GM12864 (cell line): ENCODE results near the gene TBC1D9.

Experiments used
- DNase-seq: peaks from one replicate; pipeline ENCODE4 v3.0.0-alpha.2; 2011; ENCODE audit warnings: low read depth
- H3K4me3 ChIP-seq: 2 replicates; pipeline ENCODE4 v1.5.1; 2011; ENCODE audit warnings: mild to moderate bottlenecking, low read depth, low read length, control low read depth
- TF ChIP-seq, protein P1 (sequence below): IDR thresholded peaks from 2 replicates; pipeline ENCODE4 v1.5.1; 2011; ENCODE audit warnings: low read depth, mild to moderate bottlenecking, moderate library complexity, low read length, control low read depth, inconsistent platforms; ENCODE audit errors: missing control alignments

Gene TBC1D9

GRCh38 chr4:140688711-140689598, 67.2 kb downstream of the TBC1D9 start:
- H3K4me3 ChIP-seq = no peak overlapping the region
- DNase-seq = no peak
- TF ChIP-seq, protein P1, sequence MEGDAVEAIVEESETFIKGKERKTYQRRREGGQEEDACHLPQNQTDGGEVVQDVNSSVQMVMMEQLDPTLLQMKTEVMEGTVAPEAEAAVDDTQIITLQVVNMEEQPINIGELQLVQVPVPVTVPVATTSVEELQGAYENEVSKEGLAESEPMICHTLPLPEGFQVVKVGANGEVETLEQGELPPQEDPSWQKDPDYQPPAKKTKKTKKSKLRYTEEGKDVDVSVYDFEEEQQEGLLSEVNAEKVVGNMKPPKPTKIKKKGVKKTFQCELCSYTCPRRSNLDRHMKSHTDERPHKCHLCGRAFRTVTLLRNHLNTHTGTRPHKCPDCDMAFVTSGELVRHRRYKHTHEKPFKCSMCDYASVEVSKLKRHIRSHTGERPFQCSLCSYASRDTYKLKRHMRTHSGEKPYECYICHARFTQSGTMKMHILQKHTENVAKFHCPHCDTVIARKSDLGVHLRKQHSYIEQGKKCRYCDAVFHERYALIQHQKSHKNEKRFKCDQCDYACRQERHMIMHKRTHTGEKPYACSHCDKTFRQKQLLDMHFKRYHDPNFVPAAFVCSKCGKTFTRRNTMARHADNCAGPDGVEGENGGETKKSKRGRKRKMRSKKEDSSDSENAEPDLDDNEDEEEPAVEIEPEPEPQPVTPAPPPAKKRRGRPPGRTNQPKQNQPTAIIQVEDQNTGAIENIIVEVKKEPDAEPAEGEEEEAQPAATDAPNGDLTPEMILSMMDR = no peak

- TF ChIP-seq, protein P1 = no peak
- DNase-seq = no peak
- H3K4me3 ChIP-seq = no peak overlapping the region
Observed at GRCh38 chr4:140686796-140687195, 69.4 kb downstream of the TBC1D9 start.

DNA sequence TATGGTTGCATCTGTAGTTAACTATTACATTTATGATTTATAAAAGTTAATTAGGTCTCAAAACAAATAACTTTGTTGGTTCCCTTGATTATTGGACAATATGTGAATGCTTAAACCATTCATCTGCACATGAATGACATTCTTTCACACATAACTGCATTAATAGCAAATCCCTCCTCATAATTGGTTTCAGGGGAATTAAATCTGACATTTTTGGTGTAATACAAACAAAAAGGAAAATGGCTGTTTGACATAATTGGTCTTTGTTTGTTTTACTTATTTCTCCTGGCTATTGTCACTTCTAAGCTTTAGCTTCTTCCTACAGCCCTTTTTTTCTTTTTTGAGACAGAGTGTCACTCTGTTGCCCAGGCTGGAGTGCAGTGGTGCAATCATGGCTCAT, 71.9 kb downstream of the TBC1D9 start:
- no peak for DNase-seq
- no peak overlapping the region for H3K4me3 ChIP-seq
- TF ChIP-seq, protein P1 = no peak

- no peak for DNase-seq
- TF ChIP-seq, protein P1 = no peak
Observed at GRCh38 chr4:140681201-140681600, 75.0 kb downstream of the TBC1D9 start.

GRCh38 chr4:140680686-140681085, 75.5 kb downstream of the TBC1D9 start:
- no peak for DNase-seq
- TF ChIP-seq, protein P1 = no peak

More at GRCh38 chr4:140681201-140681600, 75.0 kb downstream of the TBC1D9 start:
- H3K4me3 ChIP-seq = no peak overlapping the region

GRCh38 chr4:140679576-140679975, 76.6 kb downstream of the TBC1D9 start:
- no peak for DNase-seq
- TF ChIP-seq, protein P1 = no peak
- no peak overlapping the region for H3K4me3 ChIP-seq

More at GRCh38 chr4:140680686-140681085, 75.5 kb downstream of the TBC1D9 start:
- H3K4me3 ChIP-seq = no peak overlapping the region
